HG02840 (cell line): ENCODE results near the gene KCNA2.

Experiments
- ATAC-seq: cut with Tn5 transposase; IDR thresholded peaks from one replicate; pipeline ENCODE4 v1.9.1; 2021; ENCODE audit warnings: mild to moderate bottlenecking, moderate library complexity, moderate number of reproducible peaks; ENCODE audit not compliant: unreplicated experiment, low FRiP score

The KCNA2 gene

GRCh38 chr1:110605901-110606656 is at the start of gene KCNA2:
Gene KCNA2, minus strand, starts transcription at chr1:110606358. Its CDS starts 1,576 bp downstream, at chr1:110604782.
- ATAC-seq, result no peak

GRCh38 chr1:110650609-110651008 is 44.5 kb upstream of the KCNA2 start:
- no peak for ATAC-seq

- no peak for ATAC-seq
Measured at GRCh38 chr1:110648417-110648816, 42.3 kb upstream of the KCNA2 start.

- no peak for ATAC-seq
Measured at GRCh38 chr1:110647254-110647891, 41.2 kb upstream of the KCNA2 start.

GRCh38 chr1:110645821-110646735 is 39.9 kb upstream of the KCNA2 start:
- ATAC-seq, result no peak

GRCh38 chr1:110645211-110645610 is 39.1 kb upstream of the KCNA2 start:
- no peak for ATAC-seq

- no peak for ATAC-seq
Measured at GRCh38 chr1:110643879-110644472, 37.8 kb upstream of the KCNA2 start.

GRCh38 chr1:110639724-110640386 is 33.7 kb upstream of the KCNA2 start:
- ATAC-seq, result no peak

GRCh38 chr1:110638556-110638955 is 32.4 kb upstream of the KCNA2 start:
- no peak for ATAC-seq

- ATAC-seq, result no peak
Measured at GRCh38 chr1:110638058-110638457, 31.9 kb upstream of the KCNA2 start.

GRCh38 chr1:110637475-110637874 is 31.3 kb upstream of the KCNA2 start:
- no peak for ATAC-seq

GRCh38 chr1:110636149-110636935 is 30.2 kb upstream of the KCNA2 start:
- ATAC-seq, result no peak

GRCh38 chr1:110635434-110635833 is 29.3 kb upstream of the KCNA2 start:
- ATAC-seq, result no peak

GRCh38 chr1:110634455-110635311 is 28.5 kb upstream of the KCNA2 start:
- ATAC-seq, result peak; percentile 58

GRCh38 chr1:110634086-110634454 is 27.9 kb upstream of the KCNA2 start:
- ATAC-seq, result no peak

GRCh38 chr1:110633646-110634030 is 27.5 kb upstream of the KCNA2 start:
- no peak for ATAC-seq

- ATAC-seq, result no peak
Measured at GRCh38 chr1:110631836-110632620, 25.9 kb upstream of the KCNA2 start.
